ENCODE results near the gene RXRA. TPM values are rescaled to one million over a fixed set of nuclear protein-coding genes. Genes with fewer than 3 reads are reported as not detected.

The RXRA gene
- total and polyA plus RNA-seq, 2 of the 13 experiments (the other 11 are each of a cell fraction or from before 2014, with no cell fraction given) = 18.9 to 29.2 TPM

DNA sequence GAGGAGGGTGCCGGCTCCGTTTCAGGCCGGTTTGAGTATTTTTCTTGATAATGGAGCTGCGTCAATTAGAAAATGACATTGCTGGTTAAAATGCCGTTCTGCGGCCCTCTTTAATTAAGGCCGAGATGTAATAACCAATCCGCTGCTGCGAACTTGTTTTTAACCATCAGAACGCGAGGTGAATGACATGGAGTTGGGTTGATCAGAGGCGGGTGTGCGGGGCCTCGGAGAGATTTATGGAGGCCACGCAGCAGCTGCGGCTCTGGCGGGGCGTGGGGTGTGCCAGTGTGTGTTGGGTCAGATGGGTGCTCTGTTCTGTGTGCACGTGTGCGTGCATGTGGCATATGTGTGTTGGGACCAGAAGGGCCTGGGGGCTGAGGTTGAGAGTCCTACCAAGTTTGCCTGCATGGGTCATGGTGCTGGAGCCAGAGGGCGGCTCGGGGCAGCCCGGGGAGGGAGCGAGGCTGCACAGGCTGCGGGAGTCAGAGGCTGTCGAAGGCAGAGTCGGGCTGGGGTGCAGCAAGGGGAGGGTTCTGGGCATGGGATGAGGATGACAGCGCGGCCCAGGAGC lies 25.4 kb downstream of the RXRA start:
- peaks cover 0 to 1% of the 10 kb centered on the region in 2 experiments; a peak in 2 of 5 replicates for H3K36me3 ChIP-seq (replicated peaks in 1 of 2; ENCODE audit: control insufficient read depth in 1 of 2, insufficient read depth in 2 of 2, low read length in 2 of 2)
- no peak overlapping the region for H3K4me3 ChIP-seq (replicated peaks in 1 of 3; ENCODE audit: insufficient read depth in 1 of 3, low read depth in 2 of 3, low read length in 3 of 3)
- in situ Hi-C loops (cut with HindIII; ENCODE audit: extremely low pct_ligation_motif_present, low pct_unique_long_range_greater_than_20kb) = no loop called here
- no peak overlapping the region for H3K4me2 ChIP-seq (ENCODE audit: low read depth, low read length)
- ChIA-PET CTCF (ENCODE audit: low intra/inter-chr PET ratio, low total read pairs) (no interaction called here), POLR2A (no interaction called here)
- H3K27ac ChIP-seq (ENCODE audit: extremely low read length, insufficient read depth, low read length) = no peak overlapping the region
- no peak for ATAC-seq
- H3K79me2 ChIP-seq (ENCODE audit: insufficient read depth, low read length) = peaks cover 82% of the 10 kb centered on the region
- no peaks in the 10 kb centered on the region for H3K27me3 ChIP-seq (ENCODE audit: control insufficient read depth in 1 of 2, insufficient read depth in 2 of 2, low read length in 2 of 2)
- H2AFZ ChIP-seq (ENCODE audit: low read length) = no peak overlapping the region
- peaks cover 35% of the 10 kb centered on the region for H3K4me1 ChIP-seq (ENCODE audit: insufficient read depth, low read length)
- TF ChIP-seq CBX2 (IDR thresholded peaks at IDR 0.05; ENCODE audit: low read depth, low read length) (no peak), CBX2 (CRISPR knock-in tag; IDR thresholded peaks at IDR 0.05; ENCODE audit: low read depth) (no peak), ZFP1 (CRISPR knock-in tag; IDR thresholded peaks at IDR 0.05) (no peak), IKZF1 (IDR thresholded peaks at IDR 0.05) (no peak), SRSF9 (IDR thresholded peaks at IDR 0.05; ENCODE audit: borderline replicate concordance, insufficient read depth, low read depth, low read length, poor library complexity, severe bottlenecking) (no peak), TBX2 (CRISPR knock-in tag; IDR thresholded peaks at IDR 0.05; ENCODE audit: borderline replicate concordance) (no peak), ZNF597 (CRISPR knock-in tag; IDR thresholded peaks at IDR 0.05) (no peak), ZSCAN30 (CRISPR knock-in tag; IDR thresholded peaks at IDR 0.05) (no peak), ZNF143 (CRISPR knock-in tag; IDR thresholded peaks at IDR 0.05) (no peak), FOSL1 (CRISPR knock-in tag; IDR thresholded peaks at IDR 0.05; ENCODE audit: borderline replicate concordance) (no peak), REL (CRISPR knock-in tag; conservative IDR thresholded peaks at IDR 0.05) (no peak), MYNN (CRISPR knock-in tag; IDR thresholded peaks at IDR 0.05; ENCODE audit: low read depth) (no peak), ZNF451 (CRISPR knock-in tag; IDR thresholded peaks at IDR 0.05) (no peak), GLMP (CRISPR knock-in tag; IDR thresholded peaks at IDR 0.05; ENCODE audit: borderline replicate concordance) (no peak), HNRNPK (IDR thresholded peaks at IDR 0.05; ENCODE audit: low read depth, low read length, poor library complexity, severe bottlenecking) (no peak), ZNF468 (CRISPR knock-in tag; IDR thresholded peaks at IDR 0.05) (no peak), ZNF20 (CRISPR knock-in tag; IDR thresholded peaks at IDR 0.05) (no peak)
- TF ChIP-seq, protein P1, sequence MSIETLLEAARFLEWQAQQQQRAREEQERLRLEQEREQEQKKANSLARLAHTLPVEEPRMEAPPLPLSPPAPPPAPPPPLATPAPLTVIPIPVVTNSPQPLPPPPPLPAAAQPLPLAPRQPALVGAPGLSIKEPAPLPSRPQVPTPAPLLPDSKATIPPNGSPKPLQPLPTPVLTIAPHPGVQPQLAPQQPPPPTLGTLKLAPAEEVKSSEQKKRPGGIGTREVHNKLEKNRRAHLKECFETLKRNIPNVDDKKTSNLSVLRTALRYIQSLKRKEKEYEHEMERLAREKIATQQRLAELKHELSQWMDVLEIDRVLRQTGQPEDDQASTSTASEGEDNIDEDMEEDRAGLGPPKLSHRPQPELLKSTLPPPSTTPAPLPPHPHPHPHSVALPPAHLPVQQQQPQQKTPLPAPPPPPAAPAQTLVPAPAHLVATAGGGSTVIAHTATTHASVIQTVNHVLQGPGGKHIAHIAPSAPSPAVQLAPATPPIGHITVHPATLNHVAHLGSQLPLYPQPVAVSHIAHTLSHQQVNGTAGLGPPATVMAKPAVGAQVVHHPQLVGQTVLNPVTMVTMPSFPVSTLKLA (IDR thresholded peaks at IDR 0.05) = no peak
- TF ChIP-seq, protein P2, sequence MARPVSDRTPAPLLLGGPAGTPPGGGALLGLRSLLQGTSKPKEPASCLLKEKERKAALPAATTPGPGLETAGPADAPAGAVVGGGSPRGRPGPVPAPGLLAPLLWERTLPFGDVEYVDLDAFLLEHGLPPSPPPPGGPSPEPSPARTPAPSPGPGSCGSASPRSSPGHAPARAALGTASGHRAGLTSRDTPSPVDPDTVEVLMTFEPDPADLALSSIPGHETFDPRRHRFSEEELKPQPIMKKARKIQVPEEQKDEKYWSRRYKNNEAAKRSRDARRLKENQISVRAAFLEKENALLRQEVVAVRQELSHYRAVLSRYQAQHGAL (CRISPR knock-in tag; IDR thresholded peaks at IDR 0.05; ENCODE audit: not compliant biosample characterization) = no peak
- H3K9me3 ChIP-seq (ENCODE audit: low read length) = no peaks in the 10 kb centered on the region
- 96% methylated on average over 29 of the region's 29 CpGs for WGBS (ENCODE audit: low lambda C conversion rate)
- peaks cover 82% of the 10 kb centered on the region; the same call in 1 of the 2 replicates for H4K20me1 ChIP-seq (ENCODE audit: insufficient read depth, low read length)
- BruUV-seq (replicated peaks) = no TSS peak
- FAIRE-seq = no peak
- no peak overlapping the region for H3K9ac ChIP-seq (ENCODE audit: insufficient read depth, low read depth, low read length)
- intact Hi-C loops (cut with micrococcal nuclease; ENCODE audit: unreplicated experiment) = no loop called here
- DNase-seq (ENCODE audit: low spot score) = no peak
